ENCODE measurements around the gene NOXRED1.
"Not testable (repeated sequence)": the region's sequence is repeated elsewhere in the genome, so short reads cannot be mapped to it uniquely, and the experiment has no call there.

Gene NOXRED1

DNA sequence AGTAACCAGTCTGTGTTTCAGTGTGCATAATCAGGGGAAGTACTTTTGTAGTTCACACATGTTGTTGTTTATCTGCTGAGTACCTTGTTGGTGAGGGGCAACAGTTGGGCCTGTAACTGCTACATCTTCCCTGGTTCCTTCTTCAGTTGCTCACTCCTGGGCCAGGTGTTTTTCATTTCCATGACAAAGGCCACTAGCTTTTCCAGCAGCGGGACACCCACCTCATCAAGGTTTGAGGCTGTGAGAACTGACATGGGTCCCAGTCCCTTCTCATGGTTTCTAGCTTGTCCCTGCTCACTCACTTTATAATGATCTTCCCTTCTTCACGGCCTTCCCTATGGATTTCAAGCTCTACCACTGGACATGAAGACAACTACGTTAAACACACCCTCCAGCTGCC, 1.5 kb upstream of the NOXRED1 start:
- POLR2A ChIA-PET = no interaction called here
- no peak for DNase-seq (ENCODE audit: extremely low spot score)
- TF ChIP-seq BHLHE40 (IDR thresholded peaks at IDR 0.05; ENCODE audit: borderline replicate concordance) (no peak), SP1 (IDR thresholded peaks at IDR 0.05) (no peak), NFRKB (IDR thresholded peaks at IDR 0.05) (no peak), PKNOX1 (IDR thresholded peaks at IDR 0.05) (no peak), TARDBP (IDR thresholded peaks at IDR 0.05) (no peak), SUZ12 (IDR thresholded peaks at IDR 0.05) (no peak), L3MBTL2 (conservative IDR thresholded peaks at IDR 0.05) (no peak), FOXA1 (IDR thresholded peaks at IDR 0.05) (no peak), HDGF (IDR thresholded peaks at IDR 0.05; ENCODE audit: borderline replicate concordance) (no peak), ARNT (IDR thresholded peaks at IDR 0.05) (no peak), FOXM1 (IDR thresholded peaks at IDR 0.05; ENCODE audit: borderline replicate concordance) (no peak), ELF4 (IDR thresholded peaks at IDR 0.05) (no peak), CTBP1 (IDR thresholded peaks at IDR 0.05; ENCODE audit: borderline replicate concordance) (no peak), ZNF384 (IDR thresholded peaks at IDR 0.05) (no peak), LEF1 (IDR thresholded peaks at IDR 0.05; ENCODE audit: borderline replicate concordance) (no peak), FOXK2 (IDR thresholded peaks at IDR 0.05) (no peak)
- CTCF ChIA-PET = no interaction called here

GRCh38 chr14:77421201-77421600, 2.1 kb downstream of the NOXRED1 start:
- CTCF ChIA-PET = no interaction called here
- no peak for TF ChIP-seq FOXA1 (IDR thresholded peaks at IDR 0.05)
- TF ChIP-seq ZNF384 (IDR thresholded peaks at IDR 0.05) = no peak
- TF ChIP-seq CTBP1 (IDR thresholded peaks at IDR 0.05; ENCODE audit: borderline replicate concordance) = no peak
- TF ChIP-seq BHLHE40 (IDR thresholded peaks at IDR 0.05; ENCODE audit: borderline replicate concordance) = no peak
- TF ChIP-seq TARDBP (IDR thresholded peaks at IDR 0.05) = no peak
- no peak for TF ChIP-seq PKNOX1 (IDR thresholded peaks at IDR 0.05)
- TF ChIP-seq SP1 (IDR thresholded peaks at IDR 0.05) = no peak
- TF ChIP-seq L3MBTL2 (conservative IDR thresholded peaks at IDR 0.05) = no peak
- no peak for TF ChIP-seq FOXM1 (IDR thresholded peaks at IDR 0.05; ENCODE audit: borderline replicate concordance)
- TF ChIP-seq SUZ12 (IDR thresholded peaks at IDR 0.05) = no peak
- TF ChIP-seq HDGF (IDR thresholded peaks at IDR 0.05; ENCODE audit: borderline replicate concordance) = no peak
- no peak for TF ChIP-seq LEF1 (IDR thresholded peaks at IDR 0.05; ENCODE audit: borderline replicate concordance)
- no peak for TF ChIP-seq ARNT (IDR thresholded peaks at IDR 0.05)
- TF ChIP-seq NFRKB (IDR thresholded peaks at IDR 0.05) = no peak
- no peak for TF ChIP-seq ELF4 (IDR thresholded peaks at IDR 0.05)
- no peak for TF ChIP-seq FOXK2 (IDR thresholded peaks at IDR 0.05)
- DNase-seq (ENCODE audit: extremely low spot score) = no peak
- POLR2A ChIA-PET = interaction anchor here (1.1 kb wide), 1 partner anchor 17 kb away, joined by 3 read pairs; no protein-coding TSS in a partner anchor

DNA sequence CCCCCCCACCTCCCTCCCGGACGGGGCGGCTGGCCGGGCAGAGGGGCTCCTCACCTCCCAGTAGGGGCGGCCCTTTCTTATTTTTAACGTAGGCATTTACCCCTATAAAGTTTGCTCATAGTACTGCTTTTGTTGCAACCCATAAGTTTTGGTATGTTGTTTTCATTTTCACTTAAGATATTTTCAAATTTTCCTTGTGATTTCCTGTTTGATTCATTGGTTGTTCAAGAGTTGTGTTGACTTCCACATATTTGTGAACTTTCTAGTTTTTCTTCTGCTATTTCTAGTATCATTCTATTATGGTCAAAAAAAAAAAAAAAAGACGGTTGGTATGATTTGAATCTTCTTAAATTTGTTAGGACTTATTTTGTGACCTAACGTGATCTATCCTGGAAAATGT, 6.5 kb downstream of the NOXRED1 start:
- no peak for TF ChIP-seq TARDBP (IDR thresholded peaks at IDR 0.05)
- no peak for TF ChIP-seq ELF4 (IDR thresholded peaks at IDR 0.05)
- no peak for TF ChIP-seq L3MBTL2 (conservative IDR thresholded peaks at IDR 0.05)
- TF ChIP-seq FOXA1 (IDR thresholded peaks at IDR 0.05) = no peak
- no peak for TF ChIP-seq BHLHE40 (IDR thresholded peaks at IDR 0.05; ENCODE audit: borderline replicate concordance)
- no peak for TF ChIP-seq NFRKB (IDR thresholded peaks at IDR 0.05)
- no peak for TF ChIP-seq CTBP1 (IDR thresholded peaks at IDR 0.05; ENCODE audit: borderline replicate concordance)
- TF ChIP-seq ZNF384 (IDR thresholded peaks at IDR 0.05) = no peak
- TF ChIP-seq FOXM1 (IDR thresholded peaks at IDR 0.05; ENCODE audit: borderline replicate concordance) = no peak
- DNase-seq (ENCODE audit: extremely low spot score) = no peak
- ChIA-PET CTCF (no interaction called here), POLR2A (no interaction called here)

- POLR2A ChIA-PET; DNase-seq (ENCODE audit: extremely low spot score); CTCF ChIA-PET: not testable (repeated sequence)
Observed at GRCh38 chr14:77416098-77416497, 7.2 kb downstream of the NOXRED1 start.

GRCh38 chr14:77415403-77416030, 7.8 kb downstream of the NOXRED1 start:
- POLR2A ChIA-PET; DNase-seq (ENCODE audit: extremely low spot score): not testable (repeated sequence)
- CTCF ChIA-PET = interaction anchor here (0.6 kb wide), 1 partner anchor 242 kb away, joined by 5 read pairs; no protein-coding TSS in a partner anchor

DNA sequence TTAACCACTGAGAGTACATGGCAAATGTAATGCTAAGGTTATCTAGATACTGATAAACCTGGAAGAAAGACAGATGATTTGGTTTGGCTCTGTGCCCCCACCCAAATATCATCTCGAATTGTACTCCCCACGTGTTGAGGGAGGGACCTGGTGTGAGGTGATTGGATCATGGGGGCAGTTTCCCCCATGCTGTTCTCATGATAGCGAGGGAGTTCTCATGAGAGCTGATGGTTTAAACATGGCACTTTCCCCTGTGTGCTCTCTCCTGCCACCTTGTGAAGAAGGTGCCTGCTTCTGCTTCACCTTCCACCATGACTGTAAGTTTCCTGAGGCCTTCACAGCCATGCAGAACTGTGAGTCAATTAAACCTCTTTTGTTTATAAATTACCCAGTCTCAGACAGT, 14.2 kb downstream of the NOXRED1 start:
- POLR2A ChIA-PET = no interaction called here
- TF ChIP-seq BHLHE40 (IDR thresholded peaks at IDR 0.05; ENCODE audit: borderline replicate concordance) (no peak), L3MBTL2 (conservative IDR thresholded peaks at IDR 0.05) (peak; percentile 44)
- CTCF ChIA-PET = no interaction called here
- no peak for DNase-seq (ENCODE audit: extremely low spot score)

GRCh38 chr14:77407158-77407557, 16.2 kb downstream of the NOXRED1 start:
- TF ChIP-seq FOXA1 (IDR thresholded peaks at IDR 0.05) (no peak), ELF4 (IDR thresholded peaks at IDR 0.05) (no peak), L3MBTL2 (conservative IDR thresholded peaks at IDR 0.05) (no peak), NFRKB (IDR thresholded peaks at IDR 0.05) (no peak), CTBP1 (IDR thresholded peaks at IDR 0.05; ENCODE audit: borderline replicate concordance) (no peak), LEF1 (IDR thresholded peaks at IDR 0.05; ENCODE audit: borderline replicate concordance) (no peak), FOXK2 (IDR thresholded peaks at IDR 0.05) (no peak), FOXM1 (IDR thresholded peaks at IDR 0.05; ENCODE audit: borderline replicate concordance) (no peak), PKNOX1 (IDR thresholded peaks at IDR 0.05) (no peak), ZNF384 (IDR thresholded peaks at IDR 0.05) (no peak), TARDBP (IDR thresholded peaks at IDR 0.05) (no peak), ARNT (IDR thresholded peaks at IDR 0.05) (no peak)
- CTCF ChIA-PET = interaction anchor here (0.6 kb wide), 1 partner anchor 77 kb away, joined by 3 read pairs; no protein-coding TSS in a partner anchor
- POLR2A ChIA-PET = interaction anchor here (1.3 kb wide), 1 partner anchor 86 kb away, joined by 3 read pairs; the partner anchor contains the start of gene GSTZ1
- no peak for DNase-seq (ENCODE audit: extremely low spot score)

Measured in HEK293T (cell line).